Activated B cell treated with CpG ODN at 0.5 μM for 24 hours (primary cell): ENCODE measurements around the gene RAB24. TPM values are rescaled to one million over a fixed set of nuclear protein-coding genes. Genes with fewer than 3 reads are reported as not detected.

ENCODE experiments used
- ATAC-seq: fragments of 200-7000 bp; cut with Tn5 transposase; one replicate; pipeline ENCODE4 v1.10.0; 2021; ENCODE audit warnings: low read depth, mild to moderate bottlenecking, moderate library complexity
- CTCF ChIA-PET: fragments of 350-600 bp; sonication (Branson Sonifier 250); formaldehyde crosslinking; loops from one replicate; lab custom pipeline; 2021; ENCODE audit warnings: antibody characterized with exemption; lab: Charles Lee
- POLR2A ChIA-PET: fragments of 350-600 bp; sonication (Branson Sonifier 250); formaldehyde crosslinking; loops from one replicate; lab custom pipeline; 2021; ENCODE audit warnings: antibody characterized with exemption; lab: Charles Lee
- DNase-seq: peaks from one replicate; pipeline ENCODE4 v3.0.0; 2022
- H3K27ac Mint-ChIP-seq: one replicate; pipeline ENCODE4 v1.8.0; 2020; ENCODE audit warnings: mixed read lengths
- H3K27me3 Mint-ChIP-seq: one replicate; pipeline ENCODE4 v1.8.0; 2021; ENCODE audit warnings: mixed read lengths
- H3K36me3 Mint-ChIP-seq: one replicate; pipeline ENCODE4 v1.8.0; 2021; ENCODE audit warnings: low read depth, mixed read lengths
- H3K4me1 Mint-ChIP-seq: one replicate; pipeline ENCODE4 v1.8.0; 2021; ENCODE audit warnings: mixed read lengths
- H3K4me3 Mint-ChIP-seq: one replicate; pipeline ENCODE4 v1.8.0; 2020; ENCODE audit warnings: mild to moderate bottlenecking, mixed read lengths
- H3K9me3 Mint-ChIP-seq: one replicate; pipeline ENCODE4 v1.8.0; 2020; ENCODE audit warnings: mixed read lengths
- CTCF ChIP-seq: fragments of 200-600 bp; IDR thresholded peaks from one replicate; pipeline ENCODE4 v1.8.0; 2022; ENCODE audit warnings: antibody characterized with exemption, mild to moderate bottlenecking
- intact Hi-C: fragments of 100-400 bp; cut with micrococcal nuclease; formaldehyde crosslinking; loops from one replicate; pipeline ENCODE4 v1.15.1; 2024
- total RNA-seq: library from RNA; stranded (reverse); gene quantifications from 2 replicates; pipeline ENCODE4 v1.2.3, GENCODE V29; 2022

The RAB24 gene
- total RNA-seq, 1 donor from 2014 or later: 35.6 TPM

GRCh38 chr5:177269976-177270375 lies 33.5 kb downstream of the RAB24 start:
- intact Hi-C loops: no loop called here
- Mint-ChIP-seq H3K27ac (no peak overlapping the region), H3K9me3 (no peaks in the 10 kb centered on the region), H3K36me3 (peaks cover 86% of the 10 kb centered on the region), H3K4me1 (no peaks in the 10 kb centered on the region), H3K27me3 (no peaks in the 10 kb centered on the region), H3K4me3 (no peak overlapping the region)
- TF ChIP-seq CTCF: no peak
- CTCF ChIA-PET: no interaction called here
- no peak for DNase-seq
- no peak for ATAC-seq
- POLR2A ChIA-PET: no interaction called here

- ChIA-PET CTCF (no interaction called here), POLR2A (no interaction called here)
- DNase-seq (no peak), ATAC-seq (no peak)
- intact Hi-C loops: no loop called here
- Mint-ChIP-seq H3K4me3 (no peak overlapping the region), H3K4me1 (no peaks in the 10 kb centered on the region), H3K27ac (no peak overlapping the region), H3K36me3 (peaks cover 87% of the 10 kb centered on the region), H3K9me3 (no peaks in the 10 kb centered on the region), H3K27me3 (no peaks in the 10 kb centered on the region)
- TF ChIP-seq CTCF: no peak
These were observed 34.2 kb downstream of the RAB24 start for GRCh38 chr5:177269232-177269895.

DNA sequence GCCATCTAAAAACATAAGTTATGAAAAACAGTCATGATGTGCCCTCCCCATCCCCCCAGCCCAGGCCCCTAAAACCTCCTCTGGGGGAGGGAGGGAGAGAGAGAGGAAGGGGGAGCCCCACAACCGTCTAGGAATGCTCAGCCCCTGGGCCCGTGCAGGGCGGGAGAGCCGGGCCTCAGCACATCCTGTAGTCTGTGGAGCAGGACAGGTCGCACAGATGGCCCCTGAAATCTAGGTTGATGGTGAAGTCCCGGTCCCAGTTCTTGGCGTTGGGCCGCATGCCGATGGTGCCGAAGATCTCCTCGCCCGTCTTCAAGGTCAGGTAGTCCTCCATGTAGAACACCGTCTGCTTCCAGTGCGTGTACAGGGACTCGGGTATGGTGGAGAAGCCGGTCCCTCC lies 38.1 kb downstream of the RAB24 start:
- ChIA-PET CTCF (no interaction called here), POLR2A (no interaction called here)
- H3K4me1 Mint-ChIP-seq: no peaks in the 10 kb centered on the region
- TF ChIP-seq CTCF: no peak
- DNase-seq (no peak), ATAC-seq (no peak)
- no peak overlapping the region for H3K4me3 Mint-ChIP-seq
- intact Hi-C loops: no loop called here
- H3K36me3 Mint-ChIP-seq: peaks cover 85% of the 10 kb centered on the region
- no peaks in the 10 kb centered on the region for H3K9me3 Mint-ChIP-seq
- H3K27ac Mint-ChIP-seq: no peak overlapping the region
- H3K27me3 Mint-ChIP-seq: no peaks in the 10 kb centered on the region

DNA sequence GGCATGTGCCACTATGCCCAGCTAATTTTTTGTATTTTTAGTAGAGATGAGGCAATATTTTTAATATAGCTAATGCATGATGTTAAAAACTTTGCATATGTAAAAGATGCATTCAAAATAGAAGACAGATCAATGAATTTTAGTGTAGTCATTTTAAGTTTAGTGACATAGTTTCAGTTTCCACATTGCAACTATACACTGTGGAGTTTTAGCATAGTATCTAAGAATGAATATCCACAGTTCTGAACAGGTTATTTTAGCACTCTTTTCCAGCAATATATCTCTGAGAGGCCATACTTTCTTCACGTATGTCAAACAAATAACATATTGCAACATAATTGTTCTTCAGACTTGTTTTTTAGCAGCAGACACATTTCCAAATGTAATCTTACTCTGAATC lies 39.3 kb downstream of the RAB24 start:
- intact Hi-C loops: no loop called here
- POLR2A ChIA-PET: no interaction called here
- no peaks in the 10 kb centered on the region for H3K9me3 Mint-ChIP-seq
- H3K36me3 Mint-ChIP-seq: peaks cover 83% of the 10 kb centered on the region
- CTCF ChIA-PET: no interaction called here
- no peak for ATAC-seq
- no peak for TF ChIP-seq CTCF
- H3K27me3 Mint-ChIP-seq: no peaks in the 10 kb centered on the region
- no peak overlapping the region for H3K4me3 Mint-ChIP-seq
- DNase-seq: no peak
- H3K27ac Mint-ChIP-seq: no peak overlapping the region
- H3K4me1 Mint-ChIP-seq: no peaks in the 10 kb centered on the region

DNA sequence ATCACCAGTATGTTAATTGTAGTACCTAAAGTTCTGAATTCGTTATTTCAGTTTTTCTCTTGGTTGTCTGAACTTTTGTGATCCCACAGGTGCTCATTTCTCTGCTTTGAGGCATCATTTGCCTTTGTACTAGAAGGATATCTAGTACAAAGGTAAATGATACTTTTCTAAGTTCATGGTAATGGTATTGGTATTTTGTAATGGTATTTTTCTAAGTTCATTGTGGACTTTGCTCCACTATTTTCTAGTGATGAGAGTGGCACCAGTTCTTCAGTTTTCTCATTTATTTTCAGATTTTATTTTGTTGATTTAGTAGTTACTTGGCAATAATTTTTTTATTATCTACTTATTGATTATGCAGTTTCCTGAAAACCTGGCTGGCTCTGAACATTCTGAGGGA lies 42.0 kb downstream of the RAB24 start:
- ChIA-PET POLR2A (no interaction called here), CTCF (no interaction called here)
- Mint-ChIP-seq H3K9me3 (no peaks in the 10 kb centered on the region), H3K27ac (no peak overlapping the region), H3K27me3 (no peaks in the 10 kb centered on the region), H3K4me3 (no peak overlapping the region), H3K36me3 (peaks cover 84% of the 10 kb centered on the region), H3K4me1 (no peaks in the 10 kb centered on the region)
- no peak for DNase-seq
- intact Hi-C loops: no loop called here
- no peak for ATAC-seq
- TF ChIP-seq CTCF: no peak
